T-helper 2 cell (primary cell): ENCODE measurements around the gene RFC2.
A peak's percentile ranks its signal among the peaks of the same experiment; 100 is the strongest.
"Not testable (repeated sequence)": the region's sequence is repeated elsewhere in the genome, so short reads cannot be mapped to it uniquely, and the experiment has no call there.

Source experiments
- DNase-seq, 5 experiments: peaks; one replicate each; pipeline versions ENCODE4 v3.0.0 to v3.0.0-alpha.2; 2012 to 2022

Gene RFC2

GRCh38 chr7:74246497-74246896 is 7.7 kb downstream of the RFC2 start:
- no peak for DNase-seq

DNA sequence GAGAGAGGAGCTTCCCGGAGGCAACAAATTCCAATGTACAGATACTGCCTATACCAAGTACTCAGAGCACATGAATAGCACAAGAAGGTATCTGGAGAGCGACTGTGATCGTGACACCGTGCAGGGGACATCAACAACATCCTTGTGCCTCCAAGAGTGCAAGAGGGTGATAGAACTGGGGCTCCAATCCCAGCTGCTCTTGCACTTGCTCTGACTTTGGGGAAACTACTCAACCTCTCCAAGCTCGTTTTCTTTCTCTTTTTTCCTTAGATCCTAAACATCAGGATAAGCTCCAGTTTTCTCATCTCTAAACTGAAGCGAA is 12.1 kb downstream of the RFC2 start:
- DNase-seq, result no peak

DNA sequence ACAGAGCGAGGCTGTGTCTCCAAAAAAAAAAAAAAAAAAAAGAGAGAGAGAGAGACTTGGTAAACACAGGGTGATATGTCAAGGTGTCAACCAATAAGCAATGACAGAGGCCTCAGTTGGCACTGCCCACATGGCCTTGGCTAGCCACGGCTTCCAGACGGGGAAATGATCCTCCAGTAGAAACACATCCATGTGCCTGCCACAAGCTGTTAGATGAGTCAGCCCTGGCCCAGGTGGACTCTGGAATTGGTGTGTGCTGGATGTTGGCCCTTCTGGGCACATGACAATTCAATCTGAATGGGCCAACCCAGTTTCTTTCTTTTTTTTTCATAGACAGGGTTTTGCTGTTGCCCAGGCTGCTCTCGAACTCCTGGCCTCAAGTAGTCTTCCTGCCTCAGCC is 13.7 kb downstream of the RFC2 start:
- no peak for DNase-seq

DNA sequence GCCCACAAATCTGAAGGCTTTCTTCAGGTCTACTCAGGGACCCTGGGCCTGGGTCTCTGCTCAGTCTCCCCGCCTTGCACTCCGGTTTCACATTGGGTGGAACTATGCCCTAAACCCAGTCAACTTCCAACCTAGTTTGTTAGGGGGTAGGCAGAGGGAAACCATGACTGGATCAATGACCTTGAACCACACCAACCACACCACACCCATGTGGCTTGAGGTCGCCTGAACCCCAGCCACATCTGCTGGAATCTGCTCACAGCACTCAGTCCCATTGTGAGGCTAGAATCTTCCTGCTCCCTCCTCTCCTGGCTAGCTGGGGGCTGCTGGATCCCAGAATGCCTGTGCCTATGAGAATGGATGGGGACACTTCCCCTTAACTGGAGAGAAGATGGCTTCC is 17.9 kb downstream of the RFC2 start:
- DNase-seq, result peak in 1 of 5 experiments; percentile 72

DNA sequence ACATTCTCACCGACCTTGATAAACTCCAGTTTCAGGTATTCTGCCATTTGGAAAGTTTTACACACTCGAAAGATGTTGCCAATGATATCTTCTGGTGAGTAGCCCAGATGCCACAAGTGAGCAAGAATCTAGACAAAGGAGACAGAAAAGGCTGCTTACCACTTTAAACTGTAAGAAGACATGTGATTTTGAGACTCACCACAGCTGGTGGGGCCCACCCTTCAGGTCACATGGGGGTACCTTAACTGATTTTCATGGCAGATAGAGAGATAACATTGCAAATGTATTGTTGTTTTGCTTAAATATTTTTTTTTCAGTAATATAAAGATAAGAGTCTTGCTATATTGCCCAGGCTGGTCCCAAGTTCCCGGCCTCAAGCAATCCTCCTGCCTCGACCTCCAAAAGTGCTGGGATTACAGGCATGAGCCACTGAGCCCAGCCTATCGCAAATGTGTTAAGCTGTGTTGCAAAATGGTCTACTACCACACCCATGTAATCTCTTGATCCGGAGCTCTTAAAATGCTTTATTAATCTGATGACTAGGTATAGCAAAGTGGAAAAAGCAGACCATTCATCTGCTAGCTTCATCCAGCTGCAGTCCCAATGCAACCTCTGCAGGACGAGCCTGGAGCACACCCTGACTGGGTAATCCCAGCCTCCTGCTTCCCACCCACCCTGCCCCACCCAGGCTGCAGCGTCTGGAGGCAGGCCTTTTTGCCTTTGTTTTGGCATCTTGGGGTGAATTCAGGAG is 18.5 kb downstream of the RFC2 start:
- DNase-seq, result peak in 1 of 5 experiments; percentile 79

DNA sequence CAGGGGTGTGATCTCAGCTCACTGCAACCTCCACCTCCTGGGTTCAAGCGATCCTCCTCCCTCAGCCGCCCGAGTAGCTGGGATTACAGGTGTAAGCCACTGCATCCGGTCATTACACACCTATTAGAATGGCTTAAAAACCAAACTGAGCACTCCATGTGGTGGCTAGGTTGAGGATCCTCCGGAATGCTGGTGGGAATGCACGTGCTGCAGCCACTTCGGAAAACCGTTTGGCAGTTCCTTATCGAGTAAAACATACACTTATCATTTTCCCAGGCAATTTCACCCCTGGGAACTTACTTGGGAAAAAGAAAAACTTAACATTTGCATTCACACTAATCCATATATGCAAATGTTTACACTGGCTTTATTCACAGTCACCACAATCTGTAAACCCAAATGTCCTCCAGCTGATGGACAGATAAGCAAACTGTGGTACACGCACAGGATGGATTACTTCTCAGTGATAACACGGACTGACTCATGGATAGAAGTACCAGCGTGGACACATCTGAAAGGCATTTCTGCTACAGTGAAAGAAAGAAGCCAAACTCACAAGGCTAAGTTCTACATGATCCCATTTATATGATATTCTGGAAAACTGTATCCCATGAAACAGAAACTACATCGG is 20.4 kb downstream of the RFC2 start:
- no peak for DNase-seq

- DNase-seq, result no peak
These were observed 23.0 kb downstream of the RFC2 start for GRCh38 chr7:74231232-74231590.

GRCh38 chr7:74230446-74231231 is 23.6 kb downstream of the RFC2 start:
- DNase-seq, result no peak

GRCh38 chr7:74228951-74229900 is 25.0 kb downstream of the RFC2 start:
- no peak for DNase-seq

- DNase-seq, result no peak
These were observed 27.6 kb downstream of the RFC2 start for GRCh38 chr7:74226633-74227032.

- DNase-seq, result no peak
These were observed 28.8 kb downstream of the RFC2 start for GRCh38 chr7:74225400-74225799.

GRCh38 chr7:74224907-74225306 is 29.3 kb downstream of the RFC2 start:
- not testable (repeated sequence) for DNase-seq

DNA sequence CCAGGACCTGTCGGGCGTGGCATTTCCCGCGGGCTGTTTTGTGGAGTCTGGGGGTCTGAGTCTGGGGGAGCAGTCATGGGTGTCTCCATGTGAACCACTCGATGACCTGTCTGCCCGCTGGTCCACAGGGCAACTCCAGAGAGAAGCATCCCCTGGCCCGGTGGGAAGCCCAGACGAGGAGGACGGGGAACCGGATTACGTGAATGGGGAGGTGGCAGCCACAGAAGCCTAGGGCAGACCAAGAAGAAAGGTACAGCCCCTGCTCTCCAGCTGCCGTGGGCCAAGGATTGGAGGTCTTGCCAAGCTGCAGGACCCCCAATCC is 29.7 kb downstream of the RFC2 start:
- DNase-seq, result no peak

DNA sequence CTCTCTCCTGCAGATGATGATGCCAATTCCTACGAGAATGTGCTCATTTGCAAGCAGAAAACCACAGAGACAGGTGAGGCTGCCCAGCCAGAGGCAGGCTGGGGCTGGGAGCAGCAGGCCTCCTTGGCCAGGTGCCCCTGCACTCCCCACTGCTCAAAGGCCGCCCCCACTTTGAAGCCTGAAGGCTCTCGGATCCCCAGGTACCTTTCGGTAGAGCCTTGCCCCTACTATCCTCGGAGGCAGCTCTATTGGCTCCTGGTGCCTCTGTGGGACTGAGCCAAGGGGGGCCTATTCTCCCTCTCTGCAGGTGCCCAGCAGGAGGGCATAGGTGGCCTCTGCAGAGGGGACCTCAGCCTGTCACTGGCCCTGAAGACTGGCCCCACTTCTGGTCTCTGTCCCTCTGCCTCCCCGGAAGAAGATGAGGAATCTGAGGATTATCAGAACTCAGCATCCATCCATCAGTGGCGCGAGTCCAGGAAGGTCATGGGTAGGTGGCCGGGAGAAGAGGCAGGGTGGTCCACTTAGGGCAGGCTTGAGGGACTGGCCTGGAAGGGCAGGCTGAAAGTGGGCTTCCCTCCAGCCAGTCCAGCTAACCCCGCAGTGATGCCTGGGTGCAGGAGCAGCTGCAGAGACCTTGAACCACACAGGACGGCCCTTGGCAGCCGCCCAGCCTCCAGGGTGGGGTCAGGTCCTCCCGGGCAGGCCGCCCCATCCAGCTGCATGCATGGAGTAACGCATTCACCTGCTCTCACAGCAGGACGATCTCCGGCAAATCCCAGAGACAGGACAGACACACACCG is 30.3 kb downstream of the RFC2 start:
- no peak for DNase-seq

- DNase-seq, result no peak
These were observed 31.1 kb downstream of the RFC2 start for GRCh38 chr7:74222851-74223710.

DNA sequence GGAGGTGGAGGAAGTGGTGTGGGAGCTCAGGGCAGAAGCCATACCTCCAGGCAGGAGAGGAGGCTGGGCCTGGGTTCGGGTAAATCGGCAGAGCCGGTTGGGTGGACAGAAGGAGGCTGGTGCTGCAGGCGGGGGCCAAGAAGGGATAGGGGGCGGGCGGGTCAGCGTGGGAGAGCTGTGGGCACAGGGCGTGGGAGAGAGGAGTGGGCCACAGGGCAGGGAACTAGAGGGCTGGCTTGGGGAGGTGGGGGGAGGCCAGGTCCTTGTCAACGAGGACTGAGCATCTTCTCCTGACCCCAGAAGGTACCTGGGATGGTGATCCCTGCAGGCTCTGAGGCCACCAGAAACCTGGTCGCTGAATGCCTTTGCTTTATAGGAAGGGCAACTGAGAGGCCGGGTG is 32.5 kb downstream of the RFC2 start:
- no peak for DNase-seq

- no peak for DNase-seq
These were observed 34.0 kb downstream of the RFC2 start for GRCh38 chr7:74220229-74220628.

- no peak for DNase-seq
These were observed 34.8 kb downstream of the RFC2 start for GRCh38 chr7:74219416-74219815.

- DNase-seq, result no peak
These were observed 35.9 kb downstream of the RFC2 start for GRCh38 chr7:74218343-74218698.

DNA sequence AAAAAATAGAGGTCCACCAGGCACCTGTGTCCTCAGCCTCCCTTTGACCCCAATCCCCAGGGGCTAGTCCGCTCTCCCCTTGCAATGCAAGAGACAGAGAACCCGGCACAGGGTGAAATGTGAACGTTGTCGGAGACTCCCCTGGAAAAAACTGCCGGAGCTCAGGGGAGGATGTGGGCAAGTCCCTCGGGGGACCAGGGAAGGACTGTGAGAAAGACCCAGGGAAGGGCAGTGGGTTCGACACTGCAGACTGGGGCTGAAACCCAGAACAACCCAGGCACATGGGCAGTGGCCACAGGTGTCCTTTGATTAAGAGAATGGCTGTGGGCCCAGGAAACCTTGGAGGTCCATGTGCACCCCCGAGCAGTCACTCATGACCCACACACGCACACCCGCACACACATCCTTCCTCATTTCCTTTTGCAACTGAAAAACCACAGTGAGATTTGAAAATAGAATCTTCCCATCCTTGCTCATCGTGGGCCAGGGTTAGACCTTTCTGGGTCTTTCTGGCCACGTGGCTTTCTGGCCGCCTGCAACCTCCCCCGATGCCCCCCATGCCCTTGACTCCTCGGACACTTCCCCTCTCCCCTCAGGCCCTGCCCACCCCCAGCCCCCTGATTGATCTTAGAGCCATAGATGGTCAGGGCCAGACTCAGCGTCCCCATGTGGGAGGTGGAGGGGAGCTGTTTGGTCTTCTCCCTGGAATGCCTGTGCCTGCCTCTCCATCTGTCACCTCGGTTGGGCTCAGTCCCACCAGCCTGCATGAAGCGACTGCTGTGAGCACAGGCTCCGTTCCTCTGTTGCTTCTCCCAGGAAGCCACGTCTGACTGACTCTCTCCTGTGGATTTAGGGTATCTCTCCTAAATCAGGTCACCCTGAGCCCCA is 36.5 kb downstream of the RFC2 start:
- peak in 1 of 5 experiments; percentile 69 for DNase-seq
